GM19395 (cell line): Measurements from ENCODE around the gene BLCAP.

ENCODE experiments used
- ATAC-seq: cut with Tn5 transposase; IDR thresholded peaks from one replicate; pipeline ENCODE4 v1.9.1; 2021; ENCODE audit warnings: mild to moderate bottlenecking, moderate library complexity; ENCODE audit not compliant: unreplicated experiment

The BLCAP gene

DNA sequence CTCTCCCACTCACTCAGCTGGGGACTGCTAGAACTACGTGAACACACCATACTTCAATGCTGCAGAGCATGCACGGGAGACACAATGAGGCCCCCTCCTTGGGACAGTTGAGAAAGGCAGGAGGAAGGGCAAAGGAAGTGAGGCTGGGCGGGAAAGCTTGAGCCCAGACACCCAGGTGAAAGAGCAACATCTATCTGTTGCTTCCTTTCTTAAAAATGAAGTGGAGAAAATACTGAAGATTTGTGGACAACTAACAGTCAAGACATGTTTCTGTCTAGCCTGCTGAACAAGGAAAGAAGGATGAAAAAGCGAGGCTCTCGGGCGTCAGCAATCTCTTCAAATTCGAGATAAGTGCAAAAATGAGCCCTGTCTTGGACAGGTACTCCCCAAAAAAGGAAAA is 9.6 kb downstream of the BLCAP start:
- ATAC-seq, result no peak

DNA sequence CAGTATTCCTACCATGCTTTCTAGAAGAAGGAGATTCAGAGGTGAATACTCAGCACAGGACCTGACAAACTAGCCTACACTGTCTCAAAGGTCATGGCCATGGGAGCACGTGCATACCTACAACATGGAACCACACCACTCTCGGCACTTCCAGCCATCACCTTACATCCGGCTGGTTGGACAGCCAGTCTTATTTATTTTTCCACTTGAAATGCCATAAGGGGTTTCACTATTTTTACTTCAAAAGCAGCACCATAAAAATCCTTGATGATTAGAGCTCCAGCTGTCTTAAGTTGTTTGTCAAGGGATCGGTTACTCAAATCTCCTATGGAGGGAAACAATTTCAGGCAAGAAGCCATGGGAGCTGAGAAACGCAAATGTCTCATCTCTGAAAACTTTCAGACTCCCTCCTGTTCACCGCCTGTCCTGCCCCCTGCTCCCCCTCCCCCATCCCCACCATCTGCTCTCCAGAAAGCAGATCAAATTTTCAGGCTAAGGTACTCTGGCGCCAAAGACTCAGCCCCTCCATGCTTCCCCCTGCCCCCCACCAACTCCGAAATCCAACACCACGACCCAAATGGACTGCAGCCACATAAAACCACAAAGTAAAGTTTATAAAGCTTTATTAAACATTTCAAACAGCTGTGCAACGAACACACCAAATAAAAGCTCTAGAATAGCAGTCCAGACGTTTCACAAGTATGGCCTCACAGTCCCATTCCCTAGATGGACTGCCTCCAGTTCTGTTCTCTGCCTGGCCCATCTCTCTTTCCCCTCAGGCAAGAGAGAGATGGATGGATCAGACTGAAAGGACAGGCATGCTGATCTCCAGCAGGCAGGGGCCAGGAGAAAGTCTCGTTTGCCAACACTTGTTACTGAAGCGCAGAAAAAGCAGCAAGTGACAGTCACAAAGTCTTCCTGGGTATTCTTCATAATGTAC is 10.6 kb downstream of the BLCAP start:
- ATAC-seq, result no peak

DNA sequence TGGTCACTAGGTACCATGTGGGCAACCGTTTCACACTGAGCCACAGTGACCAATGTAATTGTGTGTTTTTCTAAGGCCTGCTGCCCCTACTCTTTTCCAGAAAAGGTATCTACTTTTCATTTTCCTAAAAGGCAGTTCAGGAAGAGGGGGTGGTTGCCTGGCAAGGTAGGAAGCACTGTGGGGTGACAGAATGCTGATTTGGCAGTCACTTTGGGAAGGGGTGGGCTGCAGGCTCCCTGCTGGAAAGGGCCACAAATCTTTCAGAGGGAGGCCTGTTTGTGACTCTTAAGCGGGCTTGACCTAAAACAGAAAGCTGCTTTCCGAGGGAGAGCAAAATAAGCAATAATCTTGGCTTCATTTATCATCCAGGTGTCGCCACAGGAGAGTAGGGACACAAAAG is 11.8 kb downstream of the BLCAP start:
- ATAC-seq, result no peak

- no peak for ATAC-seq
Observed at GRCh38 chr20:37513779-37514359, 13.8 kb downstream of the BLCAP start.

- ATAC-seq, result no peak
Observed at GRCh38 chr20:37511610-37512275, 15.9 kb downstream of the BLCAP start.

DNA sequence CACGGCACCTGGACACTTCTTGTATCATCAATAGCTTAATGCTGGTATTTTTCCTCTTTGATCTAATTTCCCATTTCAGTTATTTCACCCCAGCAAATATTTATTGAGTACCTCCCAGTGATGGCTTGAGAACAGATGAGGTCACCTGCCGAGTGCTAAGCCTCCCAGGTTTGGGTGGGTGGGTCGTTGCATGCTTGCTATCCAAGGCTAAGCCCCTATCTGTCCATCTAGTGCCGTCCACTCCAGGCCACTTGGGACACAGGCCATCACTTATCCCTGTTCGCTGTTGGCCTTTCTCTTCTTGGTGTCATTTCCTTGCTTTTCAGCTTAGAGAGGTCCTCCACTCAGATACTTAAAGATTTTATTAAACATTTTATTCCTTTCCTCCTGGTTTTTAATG is 17.4 kb downstream of the BLCAP start:
- ATAC-seq, result no peak

- no peak for ATAC-seq
Observed at GRCh38 chr20:37506152-37506725, 21.4 kb downstream of the BLCAP start.

DNA sequence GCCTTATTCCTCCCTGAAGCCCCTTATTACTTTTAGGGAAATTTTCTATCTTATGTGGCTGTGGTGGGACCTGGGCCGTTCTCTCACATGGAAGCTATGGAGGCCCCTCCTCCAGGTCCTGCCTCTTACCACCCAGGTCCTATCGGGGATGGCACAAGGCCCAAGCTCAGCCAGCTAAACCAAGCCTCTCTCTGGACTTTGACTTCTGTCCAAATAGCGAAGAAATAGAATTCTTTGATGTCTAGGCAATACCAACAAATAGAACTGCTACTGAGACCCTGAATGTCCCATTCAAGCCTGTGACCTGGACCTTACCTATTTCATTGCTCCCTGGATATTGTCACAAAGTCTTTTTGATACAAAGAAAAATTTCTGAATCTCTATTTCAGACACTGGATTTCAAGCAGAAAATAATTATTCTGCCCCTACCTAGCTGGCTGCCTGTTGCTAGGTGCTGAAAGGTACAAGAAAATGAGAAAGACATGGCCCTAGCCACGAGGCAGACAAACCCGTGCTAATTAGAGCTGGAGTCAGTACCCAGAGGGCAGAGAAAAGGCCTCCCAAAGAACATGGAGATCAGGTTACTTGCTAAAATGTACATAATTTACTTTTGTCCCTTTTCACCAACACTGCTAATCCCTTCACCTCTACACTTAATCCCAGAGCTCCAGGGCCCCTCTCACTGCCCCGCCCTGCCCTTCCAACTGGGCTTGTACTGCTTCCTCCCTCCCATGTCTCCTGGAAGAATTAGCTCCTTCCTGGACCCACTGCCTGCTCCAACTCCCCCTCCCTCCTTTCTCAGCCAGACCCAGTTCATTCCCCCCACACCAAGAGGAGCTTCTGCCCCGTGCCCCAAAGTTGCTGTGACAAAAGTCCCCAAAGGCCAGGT is 22.2 kb downstream of the BLCAP start:
- no peak for ATAC-seq

- ATAC-seq, result no peak
Observed at GRCh38 chr20:37504404-37505096, 23.1 kb downstream of the BLCAP start.

- no peak for ATAC-seq
Observed at GRCh38 chr20:37503256-37503927, 24.3 kb downstream of the BLCAP start.

- no peak for ATAC-seq
Observed at GRCh38 chr20:37502654-37503053, 25.0 kb downstream of the BLCAP start.

- ATAC-seq, result no peak
Observed at GRCh38 chr20:37501940-37502339, 25.7 kb downstream of the BLCAP start.

- no peak for ATAC-seq
Observed at GRCh38 chr20:37500311-37500710, 27.4 kb downstream of the BLCAP start.

DNA sequence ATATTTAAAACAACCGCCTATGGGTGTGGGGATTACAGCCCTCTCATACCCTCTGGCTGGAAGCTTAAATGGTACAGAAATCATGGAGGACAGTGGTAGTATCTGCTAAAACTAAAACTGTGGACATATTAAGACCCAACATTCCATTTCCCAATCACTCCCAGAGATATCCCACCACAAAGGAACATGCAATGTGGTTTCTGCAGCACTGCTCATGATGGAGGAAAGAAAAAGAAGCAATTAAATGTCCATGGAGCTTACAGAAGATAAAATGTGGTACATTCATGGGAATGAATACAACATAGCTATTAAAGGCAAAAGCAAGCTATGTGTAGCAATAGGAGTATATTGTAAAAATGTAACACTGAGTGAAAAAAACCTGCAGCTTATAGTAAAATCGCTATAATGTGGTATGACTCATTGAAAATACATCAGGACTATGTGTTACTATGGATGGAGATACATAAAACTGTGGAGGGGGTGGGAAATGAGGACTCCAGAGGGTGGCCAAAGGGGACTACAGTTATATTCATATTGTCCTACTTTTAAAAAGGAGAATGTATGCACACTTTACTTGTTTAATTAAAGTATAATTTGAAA is 29.5 kb downstream of the BLCAP start:
- no peak for ATAC-seq

GRCh38 chr20:37494796-37495195 is 32.9 kb downstream of the BLCAP start:
- ATAC-seq, result no peak

DNA sequence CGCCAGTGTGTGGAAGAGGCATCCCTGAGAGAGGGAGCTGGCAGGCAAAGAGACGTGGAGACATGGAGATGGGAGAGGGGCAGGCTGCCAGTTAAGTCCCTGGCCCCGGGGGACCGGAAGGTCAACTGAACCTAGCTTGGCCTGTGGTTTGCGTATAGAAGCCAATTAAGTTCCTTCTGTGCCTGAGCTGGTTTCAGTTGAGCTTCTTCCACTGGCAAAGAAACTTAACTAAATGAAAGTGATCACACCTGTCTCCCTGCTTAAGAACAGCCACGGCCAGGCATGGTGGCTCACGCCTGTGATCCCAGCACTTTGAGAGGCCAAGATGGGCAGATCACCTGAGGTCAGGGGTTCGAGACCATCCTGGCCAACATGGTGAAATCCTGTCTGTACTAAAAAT is 33.4 kb downstream of the BLCAP start:
- no peak for ATAC-seq

DNA sequence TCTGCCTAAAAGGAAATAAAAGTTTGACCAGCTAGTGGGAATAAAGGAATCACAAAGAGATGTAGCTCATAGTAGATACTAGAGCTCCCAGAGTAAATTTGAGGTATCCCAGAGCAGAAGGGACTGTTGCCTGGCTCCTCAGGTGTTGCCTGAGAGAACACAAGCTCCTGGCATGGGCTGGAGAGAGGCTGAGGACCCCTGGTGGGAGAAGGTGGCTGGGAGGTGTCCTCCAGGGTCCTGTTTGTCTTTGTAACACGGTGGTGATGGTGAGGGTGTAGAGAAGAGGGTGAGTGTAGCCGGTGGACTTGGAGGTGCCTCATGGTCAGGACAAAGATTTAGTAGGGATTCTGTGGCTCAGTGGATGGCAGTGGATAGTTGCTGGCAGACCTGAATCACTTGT is 34.7 kb downstream of the BLCAP start:
- no peak for ATAC-seq

- ATAC-seq, result no peak
Observed at GRCh38 chr20:37492096-37492625, 35.5 kb downstream of the BLCAP start.
